Measurements from ENCODE around the gene RPL37A. TPM values are rescaled to one million over a fixed set of nuclear protein-coding genes. Genes with fewer than 3 reads are reported as not detected.

RPL37A gene
- total RNA-seq, 1 donor from 2014 or later = 2,728 TPM

GRCh38 chr2:216464104-216464720 lies 34.4 kb upstream of the RPL37A start:
- Mint-ChIP-seq H3K9me3 (no peaks in the 10 kb centered on the region), H3K4me3 (no peak overlapping the region), H3K36me3 (peaks cover 48% of the 10 kb centered on the region), H3K4me1 (no peaks in the 10 kb centered on the region), H3K27ac (no peak overlapping the region), H3K27me3 (ENCODE audit: low read depth) (no peaks in the 10 kb centered on the region)
- no peak for DNase-seq (ENCODE audit: low spot score in 2 of 2, unreplicated experiment in 2 of 2)
- no peak for TF ChIP-seq CTCF (IDR thresholded peaks at IDR 0.05; ENCODE audit: unreplicated experiment)

- Mint-ChIP-seq H3K27me3 (ENCODE audit: low read depth) (no peaks in the 10 kb centered on the region), H3K4me3 (no peak overlapping the region), H3K27ac (no peak overlapping the region), H3K4me1 (no peaks in the 10 kb centered on the region), H3K9me3 (no peaks in the 10 kb centered on the region), H3K36me3 (peaks cover 50% of the 10 kb centered on the region)
- no peak for DNase-seq (ENCODE audit: low spot score in 2 of 2, unreplicated experiment in 2 of 2)
- no peak for TF ChIP-seq CTCF (IDR thresholded peaks at IDR 0.05; ENCODE audit: unreplicated experiment)
Observed at GRCh38 chr2:216465579-216466195, 33.0 kb upstream of the RPL37A start.

- Mint-ChIP-seq H3K27ac (peak overlapping the region; percentile 13), H3K36me3 (peaks cover 42% of the 10 kb centered on the region), H3K4me1 (no peaks in the 10 kb centered on the region), H3K27me3 (ENCODE audit: low read depth) (no peaks in the 10 kb centered on the region), H3K4me3 (no peak overlapping the region), H3K9me3 (no peaks in the 10 kb centered on the region)
- no peak for TF ChIP-seq CTCF (IDR thresholded peaks at IDR 0.05; ENCODE audit: unreplicated experiment)
- DNase-seq (ENCODE audit: low spot score in 2 of 2, unreplicated experiment in 2 of 2) = no peak
Observed at GRCh38 chr2:216467845-216468244, 30.8 kb upstream of the RPL37A start.

GRCh38 chr2:216469661-216470060 lies 29.0 kb upstream of the RPL37A start:
- Mint-ChIP-seq H3K27ac (no peak overlapping the region), H3K27me3 (ENCODE audit: low read depth) (no peaks in the 10 kb centered on the region), H3K4me3 (no peak overlapping the region), H3K9me3 (no peaks in the 10 kb centered on the region), H3K36me3 (peaks cover 31% of the 10 kb centered on the region), H3K4me1 (no peaks in the 10 kb centered on the region)
- no peak for DNase-seq (ENCODE audit: low spot score in 2 of 2, unreplicated experiment in 2 of 2)
- no peak for TF ChIP-seq CTCF (IDR thresholded peaks at IDR 0.05; ENCODE audit: unreplicated experiment)

GRCh38 chr2:216473187-216473586 lies 25.5 kb upstream of the RPL37A start:
- no peak for DNase-seq (ENCODE audit: low spot score in 2 of 2, unreplicated experiment in 2 of 2)
- Mint-ChIP-seq H3K27ac (no peak overlapping the region), H3K36me3 (peaks cover 30% of the 10 kb centered on the region), H3K9me3 (no peaks in the 10 kb centered on the region), H3K4me1 (no peaks in the 10 kb centered on the region), H3K27me3 (ENCODE audit: low read depth) (no peaks in the 10 kb centered on the region), H3K4me3 (no peak overlapping the region)
- no peak for TF ChIP-seq CTCF (IDR thresholded peaks at IDR 0.05; ENCODE audit: unreplicated experiment)
